Central memory CD8-positive, alpha-beta T cell (primary cell): ENCODE measurements around the gene GATC.
"Not testable (repeated sequence)": the region's sequence is repeated elsewhere in the genome, so short reads cannot be mapped to it uniquely, and the experiment has no call there.

Experiments used
- ATAC-seq: fragments of 150-1000 bp; cut with Tn5 transposase; replicated peaks from 2 replicates; pipeline ENCODE4 v1.10.0; 2022; ENCODE audit warnings: mild to moderate bottlenecking, moderate FRiP score, moderate number of reproducible peaks; ENCODE audit not compliant: poor library complexity, severe bottlenecking; ENCODE audit errors: extremely low read depth
- DNase-seq, 2 donors: peaks; one replicate each; pipeline ENCODE4 v3.0.0; 2021; ENCODE audit warnings: low spot score in 2 of 2
- H3K27ac Mint-ChIP-seq: one replicate; pipeline ENCODE4 v1.8.0; 2022; ENCODE audit warnings: low read depth, mild to moderate bottlenecking, moderate library complexity, mixed read lengths
- H3K27me3 Mint-ChIP-seq: one replicate; pipeline ENCODE4 v1.8.0; 2022; ENCODE audit warnings: mixed read lengths
- H3K36me3 Mint-ChIP-seq: one replicate; pipeline ENCODE4 v1.8.0; 2022; ENCODE audit warnings: mild to moderate bottlenecking, moderate library complexity, mixed read lengths; ENCODE audit not compliant: insufficient read depth
- H3K4me1 Mint-ChIP-seq: one replicate; pipeline ENCODE4 v1.8.0; 2022; ENCODE audit warnings: mixed read lengths
- H3K4me3 Mint-ChIP-seq: one replicate; pipeline ENCODE4 v1.8.0; 2022; ENCODE audit warnings: mild to moderate bottlenecking, moderate library complexity, mixed read lengths
- H3K9me3 Mint-ChIP-seq: one replicate; pipeline ENCODE4 v1.8.0; 2022; ENCODE audit warnings: mixed read lengths

The GATC gene

GRCh38 chr12:120481022-120481767 lies 35.0 kb downstream of the GATC start:
- peaks cover 1% of the 10 kb centered on the region for H3K36me3 Mint-ChIP-seq
- DNase-seq, result peak in 1 of 2 donors; percentile 31
- peak; percentile 99 for ATAC-seq
- H3K9me3 Mint-ChIP-seq, result no peaks in the 10 kb centered on the region
- H3K4me1 Mint-ChIP-seq, result peaks cover 42% of the 10 kb centered on the region
- peak overlapping the region; percentile 61 for H3K4me3 Mint-ChIP-seq
- peak overlapping the region; percentile 99 for H3K27ac Mint-ChIP-seq
- no peaks in the 10 kb centered on the region for H3K27me3 Mint-ChIP-seq

- Mint-ChIP-seq H3K27me3 (no peaks in the 10 kb centered on the region), H3K4me3 (no peak overlapping the region), H3K9me3 (no peaks in the 10 kb centered on the region), H3K4me1 (peaks cover 44% of the 10 kb centered on the region), H3K27ac (no peak overlapping the region), H3K36me3 (peaks cover 1% of the 10 kb centered on the region)
- ATAC-seq (no peak), DNase-seq (no peak)
Observed at GRCh38 chr12:120483621-120484020, 37.4 kb downstream of the GATC start.

DNA sequence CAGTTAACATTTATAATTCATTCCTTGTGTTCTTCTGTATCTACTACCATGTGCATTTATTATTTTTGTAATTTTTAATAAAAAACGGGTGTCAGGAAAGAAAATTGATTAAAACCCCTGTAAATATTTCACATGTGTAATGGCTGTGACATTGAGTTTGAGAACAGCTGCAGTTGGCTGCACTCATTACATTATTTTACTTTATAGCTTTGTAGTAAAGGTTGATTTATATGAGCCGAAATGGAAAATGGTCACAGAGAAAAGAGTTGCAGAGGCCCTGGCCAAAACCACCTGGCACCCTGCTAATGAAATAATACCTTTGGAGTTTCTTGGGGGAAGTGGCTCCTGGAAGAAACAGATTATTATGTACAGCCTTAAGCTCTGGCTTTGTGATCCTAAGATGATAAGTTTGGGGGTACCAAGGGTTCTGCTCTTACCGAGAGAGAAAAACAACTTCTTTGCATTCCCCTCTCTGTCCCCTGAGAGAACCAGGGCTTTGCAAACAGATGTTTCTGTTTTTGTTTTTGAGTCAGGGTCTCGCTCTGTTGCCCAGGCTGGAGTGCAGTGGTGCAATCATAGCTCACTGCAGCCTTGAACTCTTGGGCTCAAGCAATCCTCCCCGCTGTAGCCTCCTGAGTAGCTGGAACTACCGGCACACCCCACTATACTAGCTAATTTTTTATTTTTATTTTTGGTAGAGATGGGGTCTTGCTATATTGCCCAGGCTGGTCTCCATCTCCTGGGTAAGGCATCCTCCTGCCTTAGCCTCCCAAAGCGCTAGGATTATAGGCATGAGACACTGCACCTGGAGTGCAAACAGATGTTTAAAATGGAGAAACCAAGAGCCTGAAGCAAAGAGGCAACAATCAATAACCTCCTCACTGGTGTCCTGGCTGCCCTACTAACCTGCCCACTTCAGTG lies 40.0 kb downstream of the GATC start:
- H3K9me3 Mint-ChIP-seq, result no peaks in the 10 kb centered on the region

GRCh38 chr12:120487552-120487951 lies 41.3 kb downstream of the GATC start:
- DNase-seq, H3K27me3 Mint-ChIP-seq, H3K9me3 Mint-ChIP-seq, H3K4me3 Mint-ChIP-seq, H3K36me3 Mint-ChIP-seq, ATAC-seq, H3K27ac Mint-ChIP-seq: not testable (repeated sequence)
- H3K4me1 Mint-ChIP-seq, result peaks cover 14% of the 10 kb centered on the region

More for the DNA sequence above, 40.0 kb downstream of the GATC start:
- H3K4me1 Mint-ChIP-seq, result peaks cover 24% of the 10 kb centered on the region
- H3K27ac Mint-ChIP-seq, result no peak overlapping the region
- no peak for DNase-seq
- no peak for ATAC-seq
- H3K36me3 Mint-ChIP-seq, result no peaks in the 10 kb centered on the region
- H3K4me3 Mint-ChIP-seq, result no peak overlapping the region
- H3K27me3 Mint-ChIP-seq, result no peaks in the 10 kb centered on the region

DNA sequence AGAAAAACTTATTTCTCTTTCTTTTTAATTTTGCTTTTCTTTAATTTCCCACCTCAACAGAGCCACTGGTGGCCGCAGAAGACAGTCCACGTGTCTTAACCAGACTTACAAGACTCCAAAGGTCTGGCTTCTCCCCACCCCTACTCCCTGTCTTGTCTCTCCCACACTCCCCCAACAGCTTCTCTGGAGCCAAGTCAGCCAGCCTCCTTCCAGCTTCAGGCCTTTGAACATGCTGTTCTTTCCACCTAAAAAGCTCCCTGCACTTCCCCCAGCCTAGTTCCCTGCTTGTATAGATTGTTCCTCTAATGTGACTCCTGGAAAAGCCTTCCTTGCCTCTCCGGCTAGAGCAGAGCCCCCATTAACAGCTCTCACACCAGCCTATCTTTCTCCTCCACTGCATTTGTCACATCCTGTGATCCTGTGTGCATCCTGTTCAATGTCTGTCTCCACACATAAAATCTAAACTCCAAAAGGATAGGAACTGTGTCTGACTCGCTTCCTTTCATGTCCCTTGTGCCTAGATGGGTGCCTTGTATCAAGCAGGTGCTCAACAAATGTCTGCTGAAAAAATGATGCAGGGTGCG lies 41.9 kb downstream of the GATC start:
- no peaks in the 10 kb centered on the region for H3K36me3 Mint-ChIP-seq
- no peaks in the 10 kb centered on the region for H3K27me3 Mint-ChIP-seq
- H3K9me3 Mint-ChIP-seq, result no peaks in the 10 kb centered on the region
- H3K4me3 Mint-ChIP-seq, result no peak overlapping the region
- no peak for ATAC-seq
- H3K4me1 Mint-ChIP-seq, result peaks cover 14% of the 10 kb centered on the region
- no peak overlapping the region for H3K27ac Mint-ChIP-seq
- DNase-seq, result no peak

DNA sequence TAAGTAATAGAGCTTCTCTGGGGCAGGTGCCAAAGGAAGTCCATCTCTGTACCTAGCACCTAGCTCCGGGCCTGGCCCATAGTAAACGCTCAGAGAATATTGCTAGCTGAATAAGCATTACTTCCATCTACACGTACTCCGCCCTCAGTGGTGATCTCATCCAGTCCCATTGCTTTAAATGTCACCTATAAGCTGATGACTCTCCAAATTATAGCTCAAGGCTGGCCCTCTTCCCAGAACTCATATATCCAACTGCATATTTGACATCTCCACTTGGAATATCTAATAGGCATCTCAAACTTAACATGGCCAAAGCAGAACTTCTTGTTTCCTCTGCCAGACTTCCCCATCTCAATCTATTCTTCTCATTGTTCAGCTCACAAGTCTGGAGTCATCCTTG lies 42.8 kb downstream of the GATC start:
- H3K9me3 Mint-ChIP-seq, result no peaks in the 10 kb centered on the region
- no peak overlapping the region for H3K4me3 Mint-ChIP-seq
- no peak for DNase-seq
- peaks cover 6% of the 10 kb centered on the region for H3K4me1 Mint-ChIP-seq
- no peak for ATAC-seq
- H3K27me3 Mint-ChIP-seq, result no peaks in the 10 kb centered on the region
- no peak overlapping the region for H3K27ac Mint-ChIP-seq
- H3K36me3 Mint-ChIP-seq, result no peaks in the 10 kb centered on the region

DNA sequence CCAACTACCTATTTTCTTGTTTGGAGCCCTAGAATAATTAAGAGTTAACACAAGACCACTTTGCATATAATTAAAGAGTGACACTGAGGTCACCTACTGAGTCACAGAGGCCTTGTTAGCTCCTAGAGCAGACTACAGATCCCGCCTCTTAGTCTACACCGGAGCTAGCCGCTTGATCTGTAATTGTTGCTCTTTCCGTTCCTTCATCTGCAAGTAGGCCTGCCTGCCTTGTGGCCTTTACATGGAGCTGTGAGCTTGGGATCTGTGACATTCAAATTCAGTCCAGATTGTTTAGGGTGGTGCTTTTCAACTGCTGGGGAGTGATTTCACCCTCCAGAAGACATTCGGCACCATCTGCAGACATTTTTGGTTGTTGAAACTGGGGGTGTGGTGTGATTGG lies 44.1 kb downstream of the GATC start:
- DNase-seq (no peak), ATAC-seq (no peak)
- Mint-ChIP-seq H3K36me3 (no peaks in the 10 kb centered on the region), H3K27ac (no peak overlapping the region), H3K4me1 (peaks cover 11% of the 10 kb centered on the region), H3K4me3 (no peak overlapping the region), H3K27me3 (no peaks in the 10 kb centered on the region), H3K9me3 (no peaks in the 10 kb centered on the region)

DNA sequence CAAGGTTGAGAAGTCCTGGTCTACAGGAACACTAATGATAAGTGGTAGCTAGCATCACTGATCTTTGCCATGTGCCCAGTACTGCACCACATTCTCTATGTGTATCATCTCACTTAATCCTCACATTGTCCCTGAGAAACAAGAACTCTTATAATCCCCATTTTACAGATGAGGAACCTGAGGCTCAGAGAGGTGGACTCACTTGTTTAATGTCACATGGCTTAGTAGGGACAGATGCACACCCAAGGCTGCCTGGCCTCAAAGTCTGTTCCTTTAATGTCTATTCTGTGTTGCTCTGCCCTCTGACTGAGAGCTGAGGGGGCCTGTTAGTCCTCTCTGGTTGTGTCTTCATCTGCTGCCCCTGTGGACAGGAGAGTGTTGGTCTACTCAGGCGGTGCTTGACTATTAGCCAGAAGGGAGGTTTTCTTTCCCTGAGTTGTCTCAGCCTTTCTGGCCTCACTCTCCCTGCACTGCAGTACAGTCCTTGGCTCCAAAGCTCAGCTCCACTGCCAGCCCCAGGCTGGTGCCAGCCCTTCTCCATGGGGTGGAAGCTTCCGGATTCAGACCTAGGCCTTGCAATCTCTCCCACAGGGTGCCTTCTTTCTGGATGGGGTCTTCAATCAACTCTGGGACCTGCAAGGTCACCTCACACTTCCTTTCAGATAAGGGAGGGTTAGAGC lies 44.7 kb downstream of the GATC start:
- Mint-ChIP-seq H3K36me3 (peaks cover 3% of the 10 kb centered on the region), H3K4me1 (peaks cover 16% of the 10 kb centered on the region), H3K27me3 (no peaks in the 10 kb centered on the region), H3K27ac (no peak overlapping the region), H3K9me3 (no peaks in the 10 kb centered on the region), H3K4me3 (no peak overlapping the region)
- ATAC-seq (no peak), DNase-seq (no peak)

DNA sequence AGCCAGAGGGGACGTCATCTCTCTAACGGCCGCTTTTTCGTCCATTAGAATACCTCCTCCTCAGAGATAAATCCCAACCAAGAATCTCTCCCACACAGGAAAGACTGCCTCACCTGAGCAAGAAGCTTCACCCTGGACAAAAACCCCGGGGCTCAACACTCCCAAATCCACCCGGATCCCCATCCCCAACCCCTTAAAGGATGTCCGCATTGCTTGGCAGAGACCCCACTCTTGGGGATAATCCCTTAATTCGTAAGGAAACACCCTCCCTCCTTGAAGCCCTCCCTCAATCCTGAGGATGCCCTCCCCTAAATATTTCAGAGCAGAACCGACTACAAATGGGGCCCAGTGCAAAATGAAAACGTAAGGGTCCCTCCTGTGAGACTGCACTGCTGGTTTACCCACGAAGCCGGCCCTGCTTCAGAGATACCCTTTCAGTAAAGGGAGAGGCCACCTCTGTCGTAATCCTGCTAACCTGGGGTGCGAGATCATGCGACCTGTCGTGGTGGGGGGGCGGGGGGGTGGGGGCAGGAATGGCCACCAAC lies 49.0 kb downstream of the GATC start:
- no peaks in the 10 kb centered on the region for H3K27me3 Mint-ChIP-seq
- ATAC-seq (no peak), DNase-seq (no peak)
- H3K36me3 Mint-ChIP-seq, result peaks cover 27% of the 10 kb centered on the region
- no peaks in the 10 kb centered on the region for H3K9me3 Mint-ChIP-seq
- H3K4me1 Mint-ChIP-seq, result peaks cover 32% of the 10 kb centered on the region
- H3K4me3 Mint-ChIP-seq, result peak overlapping the region; percentile 90
- peak overlapping the region; percentile 91 for H3K27ac Mint-ChIP-seq

- Mint-ChIP-seq H3K27me3 (no peaks in the 10 kb centered on the region), H3K9me3 (no peaks in the 10 kb centered on the region), H3K4me1 (peaks cover 32% of the 10 kb centered on the region), H3K27ac (peak within 1 kb of the TSS; percentile 91), H3K4me3 (peak within 1 kb of the TSS; percentile 90), H3K36me3 (peaks cover 30% of the 10 kb centered on the region)
- ATAC-seq, result peak; percentile 94
- peak; percentile 98 to 99 for DNase-seq
Observed at GRCh38 chr12:120495731-120496412, 49.6 kb downstream of the GATC start, which contains the start of gene DYNLL1. Gene DYNLL1, plus strand, starts transcription at chr12:120496113. Its CDS starts 309 bp downstream, at chr12:120496422.

- DNase-seq (peak; percentile 32 to 42), ATAC-seq (peak; percentile 44)
- Mint-ChIP-seq H3K27ac (peak overlapping the region; percentile 91), H3K36me3 (peaks cover 32% of the 10 kb centered on the region), H3K9me3 (no peaks in the 10 kb centered on the region), H3K27me3 (no peaks in the 10 kb centered on the region), H3K4me1 (peaks cover 32% of the 10 kb centered on the region), H3K4me3 (peak overlapping the region; percentile 90)
Observed at GRCh38 chr12:120496413-120497340, 50.4 kb downstream of the GATC start.
